ENCODE data around the gene RELN.

The RELN gene

DNA sequence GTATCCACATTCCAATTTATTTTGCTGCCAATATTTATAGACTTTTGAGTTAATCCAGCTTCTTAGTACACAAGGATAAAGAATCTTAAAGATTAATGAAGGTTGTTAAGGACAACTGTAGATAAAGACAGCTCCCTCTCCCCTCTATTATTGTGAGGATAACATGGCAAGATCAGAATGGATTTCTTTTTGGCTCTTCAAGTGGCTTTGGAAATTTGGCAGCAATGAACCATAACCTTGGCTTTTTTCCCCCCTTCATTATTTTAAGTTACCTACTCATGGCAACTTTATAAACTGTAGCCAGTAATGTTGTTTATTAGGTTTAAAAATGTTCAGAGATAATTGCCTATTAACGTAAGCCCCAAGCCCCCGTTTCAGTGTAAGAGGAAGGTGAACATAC lies 412.4 kb downstream of the RELN start:
- DNase-seq (ENCODE audit: low read depth in 1 of 2, low spot score in 1 of 2) = no peak

DNA sequence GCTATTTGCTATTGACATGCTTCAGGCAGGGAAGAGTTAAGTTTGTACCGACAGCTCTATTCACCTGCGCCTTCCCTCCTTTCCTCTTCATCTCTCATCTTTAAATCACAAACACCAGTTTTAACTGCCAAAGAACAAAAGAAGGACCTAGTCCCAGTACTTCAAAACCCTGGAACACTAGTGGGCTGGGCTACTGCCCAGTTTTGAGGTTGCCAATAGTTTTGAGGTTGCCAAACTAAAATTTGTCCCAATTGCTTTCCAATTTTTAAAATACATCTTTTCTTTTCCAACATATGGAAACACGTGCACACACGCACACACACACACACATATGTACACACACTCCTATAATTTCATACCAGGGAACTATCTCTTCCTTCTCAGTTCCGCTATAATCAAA lies 412.8 kb downstream of the RELN start:
- DNase-seq (ENCODE audit: low read depth in 1 of 2, low spot score in 1 of 2) = no peak

DNA sequence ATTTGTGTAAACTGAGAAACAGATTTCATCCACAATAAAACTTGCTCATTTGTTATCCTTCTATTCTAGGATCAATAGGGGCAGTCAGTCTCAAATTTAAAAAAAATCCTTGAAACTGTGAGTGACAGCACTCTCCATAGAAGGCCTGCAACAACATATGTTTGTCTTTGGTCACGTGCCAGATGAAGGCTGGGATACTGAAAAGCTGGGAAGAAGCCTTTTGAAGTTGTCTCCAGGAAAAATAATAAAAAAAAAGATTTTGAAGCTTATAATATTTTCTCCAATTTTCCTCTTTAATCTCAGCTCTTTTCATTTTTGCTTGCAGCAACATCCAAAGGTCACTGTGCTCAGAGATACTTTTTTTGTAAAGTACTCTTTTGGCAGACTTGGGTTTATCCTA lies 414.9 kb downstream of the RELN start:
- no peak for DNase-seq (ENCODE audit: low read depth in 1 of 2, low spot score in 1 of 2)

DNA sequence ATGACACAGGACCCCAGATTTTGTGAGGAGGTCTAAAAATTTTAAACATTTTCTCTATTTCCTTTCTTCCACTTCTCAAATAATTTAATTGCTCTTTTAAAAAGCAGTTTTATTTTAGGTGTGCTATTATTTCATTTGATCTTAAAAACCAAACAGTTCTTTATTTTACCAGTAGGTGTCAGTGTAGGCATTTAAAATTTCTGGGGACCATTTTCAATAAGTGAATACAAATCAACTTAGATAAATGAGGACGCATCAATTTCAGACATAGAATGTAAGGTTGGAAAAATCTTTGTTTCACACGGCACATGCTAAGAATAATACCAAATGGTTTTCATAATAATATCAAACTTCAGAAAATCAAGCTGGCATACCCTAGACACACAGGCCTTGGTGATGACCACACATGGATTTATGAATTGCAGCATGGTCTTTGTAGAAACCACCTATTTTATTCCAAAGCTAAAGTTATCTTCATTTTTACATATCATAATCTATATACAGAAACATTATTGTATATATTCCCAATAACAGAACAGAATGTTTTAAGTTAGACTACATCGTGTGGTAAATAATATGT lies 415.9 kb downstream of the RELN start:
- no peak for DNase-seq (ENCODE audit: low read depth in 1 of 2, low spot score in 1 of 2)

DNA sequence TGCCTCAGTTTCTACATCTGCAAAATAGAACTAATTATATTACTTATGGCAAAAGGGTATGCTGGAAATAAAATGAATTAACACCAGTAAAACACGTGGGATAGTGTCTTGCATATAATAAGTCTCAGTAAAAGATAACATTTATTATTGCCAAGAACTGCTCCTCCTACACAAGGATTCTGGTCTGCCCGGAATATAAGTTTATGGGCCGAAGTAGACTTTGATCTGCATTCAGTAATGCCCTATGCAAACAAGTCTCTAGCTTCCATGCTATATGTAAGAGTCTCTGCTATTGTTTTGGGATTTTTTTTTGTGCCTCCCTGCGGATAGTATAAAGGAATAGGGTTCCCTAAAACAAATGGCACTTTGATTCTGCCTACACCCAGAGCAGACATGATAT lies 417.9 kb downstream of the RELN start:
- no peak for DNase-seq (ENCODE audit: low read depth in 1 of 2, low spot score in 1 of 2)

DNA sequence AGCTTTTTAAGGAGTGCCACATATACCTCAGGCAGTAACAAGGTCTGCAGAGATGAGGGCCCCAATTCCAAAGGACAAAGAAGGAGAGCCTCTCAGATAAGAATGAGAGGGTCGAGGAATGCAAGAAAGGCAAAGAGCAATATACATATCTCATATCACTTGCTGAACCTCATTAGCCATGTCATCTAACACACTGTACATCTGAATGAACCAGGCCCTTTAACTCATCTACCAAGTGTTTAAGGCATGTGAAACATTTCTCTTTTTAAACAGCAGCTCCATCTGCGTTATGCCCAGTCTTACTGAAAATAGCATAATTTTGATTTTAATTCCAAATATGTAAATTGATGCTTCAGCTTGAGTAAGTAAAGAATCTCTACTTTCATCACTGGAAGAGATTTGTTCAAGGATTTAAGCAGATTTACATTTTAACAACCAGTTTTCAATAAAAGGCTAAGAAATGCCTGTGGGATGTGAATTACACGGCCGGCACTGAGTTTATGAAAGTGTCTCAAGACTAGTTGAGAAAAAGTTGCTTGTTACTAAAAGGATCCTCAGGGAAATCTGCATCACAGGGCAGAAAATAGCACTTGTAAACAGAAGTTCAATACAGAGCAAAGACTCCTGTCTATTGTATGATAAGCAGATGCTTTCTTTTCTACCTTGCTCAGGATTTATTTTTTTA lies 419.7 kb downstream of the RELN start:
- no peak for DNase-seq (ENCODE audit: low read depth in 1 of 2, low spot score in 1 of 2)

DNA sequence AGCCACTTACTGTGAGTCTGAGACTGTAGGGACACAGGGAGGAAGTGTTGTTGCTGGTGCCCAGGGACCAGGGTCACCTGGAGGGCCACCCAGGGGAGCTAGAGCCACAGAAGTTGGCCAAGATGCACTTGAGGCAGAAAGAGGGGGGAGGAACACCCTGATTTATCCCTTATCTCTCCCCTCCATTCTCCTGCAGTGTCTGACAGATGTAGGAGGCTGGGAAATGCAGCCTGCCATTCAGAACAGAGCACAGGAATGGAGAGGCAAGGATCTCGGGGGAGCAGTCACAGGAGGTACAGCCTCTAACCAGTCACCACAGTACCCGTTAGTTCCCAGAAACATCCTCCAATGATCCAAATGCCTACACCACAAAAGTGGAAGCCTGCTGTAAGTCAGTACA lies 425.0 kb downstream of the RELN start:
- DNase-seq (ENCODE audit: low read depth in 1 of 2, low spot score in 1 of 2) = no peak

DNA sequence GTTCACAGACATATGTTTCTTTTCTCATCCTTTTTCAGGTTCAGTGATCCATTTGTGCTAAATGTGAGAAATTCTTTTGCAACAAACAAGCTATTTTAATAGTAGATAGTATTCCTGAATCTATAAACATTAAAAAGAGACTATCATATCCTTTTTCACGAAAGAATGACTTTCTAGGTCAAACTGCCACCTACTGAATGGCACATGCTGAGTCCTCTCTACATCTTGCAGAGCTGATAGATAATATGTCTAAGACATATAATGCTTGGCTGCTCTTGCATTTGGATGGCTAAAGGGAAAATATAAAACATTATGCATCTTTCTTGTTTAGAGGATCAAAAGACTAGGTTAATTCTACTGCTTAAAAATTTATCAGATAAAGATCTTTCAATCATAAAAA lies 429.3 kb downstream of the RELN start:
- DNase-seq (ENCODE audit: low read depth in 1 of 2, low spot score in 1 of 2) = no peak

DNA sequence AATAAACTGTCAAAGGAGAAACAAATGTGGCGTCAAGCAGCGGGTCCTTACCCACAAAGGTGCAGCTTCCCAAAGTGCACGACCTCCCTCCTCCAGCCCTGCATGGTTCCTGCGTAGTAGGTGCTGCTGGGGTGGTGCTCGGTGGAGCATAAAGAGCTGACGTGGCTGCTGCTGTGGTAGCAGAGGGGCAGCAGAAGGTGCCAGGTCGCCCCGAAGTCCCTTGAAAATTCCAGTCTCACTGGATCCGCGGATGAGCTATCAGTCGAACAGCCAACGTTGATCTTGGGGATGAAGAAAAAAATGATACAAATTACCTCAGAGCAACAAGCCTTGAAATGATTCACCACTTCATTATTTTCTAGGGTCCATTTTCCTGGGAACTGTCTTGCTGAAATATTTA lies 438.4 kb downstream of the RELN start:
- DNase-seq (ENCODE audit: low read depth in 1 of 2, low spot score in 1 of 2) = no peak

DNA sequence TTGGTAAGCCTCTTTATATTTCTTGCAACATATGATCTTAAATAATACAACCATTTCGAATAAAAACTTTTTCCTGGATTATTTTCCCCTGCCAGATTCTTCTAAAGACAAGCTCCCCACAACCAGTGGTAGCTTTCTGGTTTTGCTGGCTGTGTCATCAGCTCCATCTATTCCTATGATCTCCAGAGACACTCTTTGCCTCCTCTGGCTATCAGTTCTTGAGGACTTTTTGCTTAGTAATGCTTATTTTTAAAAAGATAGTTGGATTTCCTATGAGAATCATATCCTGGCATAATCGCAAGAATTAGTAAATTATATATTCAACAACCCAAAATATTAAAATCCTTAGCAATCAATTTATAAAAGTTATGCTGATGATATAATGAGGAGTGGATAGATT lies 439.7 kb downstream of the RELN start:
- no peak for DNase-seq (ENCODE audit: low read depth in 1 of 2, low spot score in 1 of 2)

DNA sequence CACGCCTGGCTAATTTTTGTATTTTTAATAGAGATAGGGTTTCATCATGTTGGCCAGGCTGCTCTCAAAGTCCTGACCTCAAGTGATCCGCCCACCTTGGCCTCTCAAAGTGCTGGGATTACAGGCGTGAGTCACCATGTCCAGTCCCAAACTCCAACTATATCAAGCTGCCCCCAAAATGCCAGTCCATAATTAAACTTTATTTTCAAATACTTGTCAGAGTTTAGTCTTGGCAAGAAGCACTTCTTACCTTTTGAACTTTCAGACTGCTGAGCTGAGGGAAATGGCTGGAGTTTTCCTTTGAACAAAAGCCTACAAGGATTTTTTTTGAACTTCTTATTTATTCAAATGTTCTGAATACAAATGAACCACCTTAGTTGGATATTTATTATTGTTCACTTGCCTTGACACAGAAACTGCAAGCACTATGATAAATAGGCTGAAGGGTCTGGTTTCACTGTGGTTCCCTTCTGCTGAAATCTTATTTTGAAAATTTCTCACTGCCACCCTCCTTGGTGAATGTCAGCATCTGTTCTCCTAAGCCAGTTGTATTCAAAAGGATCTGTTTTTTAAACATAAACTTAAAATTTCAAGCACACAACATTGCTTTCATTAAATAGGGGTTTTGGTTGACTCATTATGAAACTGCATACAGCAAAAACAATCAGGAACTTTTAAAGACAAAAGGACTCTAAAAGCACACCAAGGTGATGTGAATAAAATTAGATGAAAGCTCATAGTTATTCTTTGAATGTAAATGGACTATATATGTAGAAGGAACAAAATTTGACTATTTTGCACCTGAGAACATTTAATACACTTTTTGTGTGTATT lies 441.8 kb downstream of the RELN start:
- DNase-seq (ENCODE audit: low read depth in 1 of 2, low spot score in 1 of 2) = no peak

DNA sequence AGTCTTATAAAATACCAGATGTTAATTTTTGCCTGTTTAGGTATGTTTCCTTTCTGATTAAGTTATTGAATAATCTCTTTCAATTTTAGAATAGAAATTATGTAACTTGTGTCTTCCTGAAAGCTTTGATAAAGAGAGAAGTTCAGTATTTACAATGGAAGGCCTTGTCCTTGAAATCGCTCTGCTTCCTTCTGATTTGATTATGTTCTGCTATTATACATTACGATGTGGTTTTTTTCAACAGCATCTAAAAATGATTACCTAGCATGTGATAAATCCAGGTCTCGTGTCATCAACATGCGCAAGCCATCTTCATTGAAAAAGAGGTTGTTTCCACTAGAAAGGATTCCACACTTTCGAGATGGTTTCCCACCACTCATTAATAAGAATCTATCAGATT lies 447.0 kb downstream of the RELN start:
- no peak for DNase-seq (ENCODE audit: low read depth in 1 of 2, low spot score in 1 of 2)

DNA sequence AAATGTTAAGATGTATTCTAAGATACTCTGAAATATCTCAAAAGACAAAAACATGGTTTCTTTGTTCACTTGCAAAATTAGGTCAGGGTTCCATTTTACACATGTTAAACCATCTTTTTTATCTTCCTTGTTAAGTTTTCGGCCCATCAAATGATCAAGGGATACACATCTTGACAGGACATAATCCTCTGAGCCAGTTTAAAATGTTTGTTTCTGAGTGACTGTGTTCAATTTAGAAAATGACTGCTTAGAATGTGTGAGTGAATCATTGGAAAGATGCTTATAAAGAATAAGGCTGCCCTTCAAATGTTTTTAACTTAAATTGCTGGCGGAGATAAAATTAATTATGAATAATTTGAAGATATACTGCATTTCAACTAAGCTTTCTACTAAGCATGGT lies 447.5 kb downstream of the RELN start:
- DNase-seq (ENCODE audit: low read depth in 1 of 2, low spot score in 1 of 2) = no peak

DNA sequence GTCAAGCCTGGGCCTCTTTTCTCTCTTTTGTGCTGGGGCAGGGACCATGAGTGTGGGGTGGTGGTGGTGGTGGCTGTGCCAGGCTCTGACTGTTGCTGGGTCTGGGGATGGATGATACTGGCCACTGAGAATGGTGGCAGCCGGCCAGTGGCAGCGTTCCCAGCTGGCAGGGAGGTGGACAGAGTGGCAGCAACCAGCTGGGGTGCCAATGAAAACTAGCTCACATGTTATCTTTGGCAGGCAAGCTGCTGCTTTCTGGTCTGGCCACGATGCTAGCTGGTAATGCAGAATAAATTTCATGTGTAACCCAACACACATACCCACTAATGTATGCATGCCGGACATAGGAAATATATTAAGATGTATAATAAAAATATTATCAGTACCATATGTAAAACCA lies 448.4 kb downstream of the RELN start:
- DNase-seq (ENCODE audit: low read depth in 1 of 2, low spot score in 1 of 2) = no peak

DNA sequence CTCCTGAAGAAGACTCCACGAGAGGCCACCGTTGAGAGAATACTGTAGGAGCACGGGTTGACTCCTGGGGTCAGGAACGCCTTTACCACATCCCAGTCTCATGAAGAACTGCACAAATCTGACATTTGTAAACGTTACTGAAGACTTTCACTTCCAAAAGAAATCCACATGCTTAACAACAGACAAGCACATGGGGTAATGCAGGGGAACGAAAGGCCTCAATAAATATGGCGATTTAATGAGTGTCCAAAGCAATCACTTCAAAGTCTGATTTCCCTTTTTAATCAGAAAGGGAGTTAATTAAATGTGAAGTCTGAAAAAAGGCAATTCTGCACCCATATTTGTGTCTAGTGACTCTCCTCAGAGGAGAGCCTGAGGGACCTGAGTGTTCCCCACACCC lies 449.1 kb downstream of the RELN start:
- no peak for DNase-seq (ENCODE audit: low read depth in 1 of 2, low spot score in 1 of 2)

DNA sequence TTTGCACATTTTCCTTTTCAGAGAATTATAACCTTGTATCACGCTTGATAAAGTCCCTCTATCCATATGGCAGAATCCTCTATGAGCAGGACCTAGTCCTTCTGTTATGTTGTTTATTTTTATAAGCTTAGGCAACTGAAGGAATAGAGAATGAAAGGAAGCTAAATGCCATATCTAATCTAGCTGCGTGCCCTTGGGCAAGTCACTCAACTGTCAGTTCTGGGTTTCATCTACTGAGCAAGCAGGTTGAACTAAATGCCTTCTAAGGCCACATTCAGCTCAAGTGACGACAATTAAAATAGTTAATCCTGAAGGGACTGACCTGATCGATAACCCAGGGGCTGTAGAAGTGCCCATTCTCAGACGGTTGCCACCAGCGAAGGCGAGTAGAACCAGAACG lies 449.6 kb downstream of the RELN start:
- no peak for DNase-seq (ENCODE audit: low read depth in 1 of 2, low spot score in 1 of 2)

DNA sequence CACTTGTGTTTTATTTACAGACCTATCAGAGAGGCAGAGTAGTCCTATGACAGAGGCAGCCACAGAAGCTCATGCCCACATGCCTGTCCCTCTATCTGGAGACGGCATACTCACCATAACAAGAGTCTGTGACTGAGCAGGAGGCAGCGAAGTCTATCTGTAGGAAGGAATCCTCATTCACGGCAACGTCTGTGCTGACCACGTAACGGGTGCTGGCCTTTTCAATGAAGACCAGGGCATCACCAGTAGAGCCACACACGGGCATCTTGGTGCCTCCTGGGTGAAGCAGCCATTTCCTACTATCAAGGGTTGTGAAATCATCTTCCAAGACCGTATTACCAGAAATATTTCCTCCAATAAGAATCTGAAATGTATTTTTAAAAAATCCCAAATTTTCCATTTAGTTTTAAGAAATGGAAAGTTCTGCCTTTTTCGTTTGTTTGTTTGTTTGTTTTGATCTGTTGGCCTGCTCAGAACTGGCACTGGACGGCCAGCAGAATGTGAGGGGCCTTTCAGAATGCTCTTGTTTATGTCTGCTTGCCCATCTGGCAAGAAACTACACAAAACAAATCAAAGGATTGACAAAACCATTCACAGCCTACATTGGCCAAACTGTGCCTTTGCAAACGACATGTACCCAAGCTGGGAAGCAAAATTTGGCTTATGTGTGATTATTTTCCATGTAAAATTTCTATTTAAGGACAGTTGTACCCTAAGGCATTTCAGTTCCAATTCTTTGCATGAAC lies 450.3 kb downstream of the RELN start:
- DNase-seq (ENCODE audit: low read depth in 1 of 2, low spot score in 1 of 2) = no peak

DNA sequence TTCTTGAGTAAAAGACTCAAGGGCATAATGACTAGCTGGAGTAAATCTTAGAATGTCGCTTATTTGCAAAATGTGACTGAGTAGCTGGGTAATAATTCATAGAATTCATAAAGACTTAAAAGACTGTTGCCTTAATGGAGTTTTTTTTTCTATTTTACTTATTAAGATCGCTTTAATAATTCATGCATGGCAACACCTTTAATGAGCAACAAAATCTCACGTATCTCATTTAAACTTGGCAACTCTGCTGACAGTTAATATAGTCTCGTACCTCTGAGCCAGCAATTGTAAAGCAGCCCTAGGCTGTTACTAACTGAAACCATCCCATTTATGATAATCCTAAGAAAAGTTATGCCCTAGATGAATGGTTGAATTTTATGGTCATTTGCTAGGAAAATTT lies 455.7 kb downstream of the RELN start:
- no peak for DNase-seq (ENCODE audit: low read depth in 1 of 2, low spot score in 1 of 2)

DNA sequence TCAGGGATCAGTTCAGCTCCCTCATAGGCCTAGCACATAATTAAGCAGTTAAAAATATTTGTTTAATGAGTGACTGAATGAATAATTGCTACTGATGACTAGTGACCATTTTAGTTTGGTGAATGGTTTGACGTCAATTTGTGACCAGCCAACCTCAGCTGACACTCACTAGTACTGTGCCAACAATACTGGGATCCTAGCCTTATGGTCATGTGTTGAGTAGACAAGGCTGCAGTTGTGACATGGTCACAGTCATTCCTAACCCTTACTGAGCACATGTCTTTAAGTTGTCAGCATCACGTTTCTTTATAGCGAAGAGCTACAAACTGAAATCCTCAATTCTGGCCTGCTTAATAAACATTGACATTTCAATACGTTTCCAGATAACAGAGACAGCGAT lies 456.5 kb downstream of the RELN start:
- DNase-seq (ENCODE audit: low read depth in 1 of 2, low spot score in 1 of 2) = no peak

DNA sequence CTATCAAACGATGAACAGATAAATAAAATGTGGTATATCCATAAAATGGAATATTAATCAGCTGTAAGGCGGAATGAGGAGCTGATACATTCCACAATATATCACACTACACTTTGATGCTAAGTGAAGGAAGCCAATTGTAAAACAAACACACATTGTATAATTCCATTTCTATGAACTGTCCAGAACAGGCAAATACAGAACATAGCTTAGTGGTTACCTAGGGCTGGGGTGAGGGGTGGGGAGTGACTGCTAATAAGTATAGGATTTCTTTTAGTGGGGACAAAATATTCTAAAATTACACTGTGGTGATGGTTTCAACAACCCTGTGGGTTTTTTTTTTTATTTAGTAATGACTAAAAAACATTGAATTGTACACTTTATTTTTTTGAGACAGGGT lies 461.3 kb downstream of the RELN start:
- no peak for DNase-seq (ENCODE audit: low read depth in 1 of 2, low spot score in 1 of 2)

DNA sequence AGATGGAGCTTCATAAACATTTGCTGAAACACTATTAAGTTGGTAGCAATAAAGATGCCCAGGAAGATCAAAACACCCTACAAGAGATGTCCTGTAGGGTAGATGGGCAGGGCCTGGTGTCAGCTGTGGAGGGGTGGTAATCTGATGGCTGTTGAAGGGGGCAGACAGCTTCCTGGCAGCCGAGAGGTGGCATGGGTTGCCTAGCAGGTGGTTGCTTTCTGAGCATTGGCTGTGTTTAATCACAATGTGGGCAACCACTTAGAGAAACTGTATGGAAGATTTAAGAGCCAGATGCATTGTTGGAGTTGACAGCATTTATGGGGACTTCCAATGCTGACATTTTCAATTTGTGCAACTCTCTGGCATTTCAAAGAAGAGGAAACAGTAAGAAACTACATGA lies 463.5 kb downstream of the RELN start:
- no peak for DNase-seq (ENCODE audit: low read depth in 1 of 2, low spot score in 1 of 2)
